Muscle layer of colon (tissue), 2 donors: ENCODE results near the gene OR9A4.

Experiments
- H3K27ac ChIP-seq: one replicate; pipeline ENCODE4 v1.7.0; 2013; ENCODE audit warnings: low read depth, mild to moderate bottlenecking, low read length, moderate library complexity
- H3K27me3 ChIP-seq, 2 donors: one replicate each; pipeline ENCODE4 v1.7.0; 2013; ENCODE audit warnings: low read length in 2 of 2, mild to moderate bottlenecking in 2 of 2; ENCODE audit not compliant: insufficient read depth in 2 of 2, control insufficient read depth in 1 of 2
- H3K36me3 ChIP-seq: one replicate; pipeline ENCODE4 v1.7.0; 2013; ENCODE audit warnings: mild to moderate bottlenecking, low read length; ENCODE audit not compliant: insufficient read depth
- H3K4me1 ChIP-seq: one replicate; pipeline ENCODE4 v1.7.0; 2013; ENCODE audit warnings: mild to moderate bottlenecking, low read length; ENCODE audit not compliant: insufficient read depth
- H3K4me3 ChIP-seq, 2 donors: one replicate each; pipeline ENCODE4 v1.7.0; 2013; ENCODE audit warnings: low read length in 2 of 2, low read depth in 1 of 2, mild to moderate bottlenecking in 1 of 2, moderate library complexity in 1 of 2
- H3K9ac ChIP-seq: one replicate; pipeline ENCODE4 v1.7.0; 2013; ENCODE audit warnings: low read length
- H3K9me3 ChIP-seq: one replicate; pipeline ENCODE4 v1.7.0; 2013; ENCODE audit warnings: mild to moderate bottlenecking, low read length
- donor health status: abdominal sarcoma.
- donor health status: Adenocarcinoma of cecum.

The OR9A4 gene

DNA sequence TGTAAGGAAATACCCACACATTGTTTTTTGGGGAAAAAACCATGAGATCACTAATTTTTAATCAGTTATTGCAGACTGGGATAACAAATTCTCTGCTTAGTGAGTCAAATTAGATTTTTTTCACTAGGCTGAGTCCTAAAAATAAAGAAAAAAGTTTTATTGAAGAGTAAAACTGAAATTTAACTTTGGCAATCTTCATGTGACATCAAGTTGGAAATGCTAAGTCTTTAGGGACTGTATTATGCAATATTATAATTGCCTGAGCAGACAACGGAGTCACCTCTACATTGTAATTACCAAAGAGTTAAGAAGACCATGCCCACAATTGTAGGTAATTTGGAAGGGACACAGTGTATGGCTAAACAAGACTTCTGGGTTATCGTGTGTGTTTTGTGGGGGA, 32.8 kb downstream of the OR9A4 start:
- H3K36me3 ChIP-seq, result no peaks in the 10 kb centered on the region
- H3K9ac ChIP-seq, result no peak overlapping the region
- H3K27me3 ChIP-seq, result no peaks in the 10 kb centered on the region
- no peak overlapping the region for H3K4me3 ChIP-seq
- no peaks in the 10 kb centered on the region for H3K9me3 ChIP-seq
- no peaks in the 10 kb centered on the region for H3K4me1 ChIP-seq
- H3K27ac ChIP-seq, result no peak overlapping the region

DNA sequence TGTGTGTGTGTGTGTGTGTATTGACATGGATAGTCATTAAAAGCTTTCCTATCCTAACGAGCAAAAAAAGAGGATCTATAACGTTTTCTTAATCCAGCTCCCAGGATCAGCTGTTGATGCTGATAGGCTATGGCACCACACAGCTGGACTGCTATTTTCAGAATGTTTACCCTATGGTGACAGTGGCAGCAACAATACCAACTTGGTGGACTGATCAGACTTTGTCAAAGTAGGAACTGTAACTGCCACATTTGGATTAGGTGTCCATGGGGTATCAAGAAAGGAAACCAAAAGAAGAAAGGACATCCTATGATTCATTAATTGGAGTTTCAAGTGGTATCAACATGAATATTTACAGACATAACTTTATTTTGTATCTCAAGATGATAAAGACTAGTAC, 33.3 kb downstream of the OR9A4 start:
- no peaks in the 10 kb centered on the region for H3K36me3 ChIP-seq
- H3K4me3 ChIP-seq, result no peak overlapping the region
- H3K9me3 ChIP-seq, result no peaks in the 10 kb centered on the region
- H3K4me1 ChIP-seq, result no peaks in the 10 kb centered on the region
- no peaks in the 10 kb centered on the region for H3K27me3 ChIP-seq
- no peak overlapping the region for H3K9ac ChIP-seq
- H3K27ac ChIP-seq, result no peak overlapping the region

DNA sequence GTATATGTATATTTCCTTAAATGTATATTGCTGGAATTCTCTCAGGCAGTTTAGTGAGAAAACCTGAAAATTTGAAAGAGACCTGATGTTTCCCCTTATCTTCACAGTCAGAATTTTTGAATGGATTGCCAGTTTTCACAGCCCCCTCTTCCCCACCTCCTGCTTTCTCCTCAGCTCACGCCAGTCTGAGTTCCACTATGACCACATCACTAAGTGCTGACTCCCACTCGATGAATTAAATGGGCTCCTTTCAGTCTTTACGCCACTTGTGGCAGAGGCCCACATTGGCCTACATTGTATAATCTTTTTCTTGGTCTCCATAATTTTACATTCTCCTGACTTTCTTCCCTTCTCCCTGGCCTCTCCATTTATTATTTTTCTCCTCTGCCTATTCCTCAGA, 33.7 kb downstream of the OR9A4 start:
- H3K4me1 ChIP-seq, result no peaks in the 10 kb centered on the region

GRCh38 chr7:141950806-141951205, 34.6 kb downstream of the OR9A4 start:
- Histone ChIP-seq H3K4me3 (no peak overlapping the region), H3K9ac (no peak overlapping the region), H3K9me3 (no peaks in the 10 kb centered on the region), H3K4me1 (no peaks in the 10 kb centered on the region), H3K36me3 (no peaks in the 10 kb centered on the region), H3K27ac (no peak overlapping the region), H3K27me3 (no peaks in the 10 kb centered on the region)

More for the DNA sequence above, 33.7 kb downstream of the OR9A4 start:
- Histone ChIP-seq H3K9ac (no peak overlapping the region), H3K27ac (no peak overlapping the region), H3K9me3 (no peaks in the 10 kb centered on the region), H3K27me3 (no peaks in the 10 kb centered on the region), H3K36me3 (no peaks in the 10 kb centered on the region), H3K4me3 (no peak overlapping the region)

- H3K4me1 ChIP-seq, result no peaks in the 10 kb centered on the region
- H3K27ac ChIP-seq, result no peak overlapping the region
- no peaks in the 10 kb centered on the region for H3K36me3 ChIP-seq
- H3K9me3 ChIP-seq, result no peaks in the 10 kb centered on the region
- no peak overlapping the region for H3K4me3 ChIP-seq
- H3K9ac ChIP-seq, result no peak overlapping the region
- no peaks in the 10 kb centered on the region for H3K27me3 ChIP-seq
Observed at GRCh38 chr7:141952461-141952860, 36.3 kb downstream of the OR9A4 start.

DNA sequence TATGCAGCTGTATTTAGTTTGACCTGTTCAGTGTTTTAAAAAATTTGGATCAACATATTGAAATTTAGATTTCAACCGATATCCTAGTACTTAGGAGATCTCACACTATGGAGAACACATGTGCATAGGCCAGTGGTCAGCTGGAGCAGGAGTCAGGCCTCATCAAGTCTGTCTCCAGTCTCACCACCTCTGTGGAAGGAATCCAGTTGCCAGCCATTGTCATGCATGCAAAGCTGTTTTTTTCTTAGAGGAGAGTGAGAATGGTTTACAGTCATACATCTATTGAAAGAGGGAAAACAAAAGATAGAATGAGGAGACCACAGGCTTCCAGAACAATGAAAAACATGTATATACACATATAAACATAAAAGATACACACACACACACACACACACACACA, 38.1 kb downstream of the OR9A4 start:
- Histone ChIP-seq H3K36me3 (no peaks in the 10 kb centered on the region), H3K27me3 (no peaks in the 10 kb centered on the region), H3K9me3 (no peaks in the 10 kb centered on the region), H3K27ac (no peak overlapping the region), H3K4me3 (no peak overlapping the region), H3K4me1 (no peaks in the 10 kb centered on the region), H3K9ac (no peak overlapping the region)

GRCh38 chr7:141956084-141956483, 39.9 kb downstream of the OR9A4 start:
- Histone ChIP-seq H3K27ac (no peak overlapping the region), H3K4me1 (no peaks in the 10 kb centered on the region), H3K9me3 (no peaks in the 10 kb centered on the region), H3K9ac (no peak overlapping the region), H3K4me3 (no peak overlapping the region), H3K36me3 (no peaks in the 10 kb centered on the region), H3K27me3 (no peaks in the 10 kb centered on the region)

DNA sequence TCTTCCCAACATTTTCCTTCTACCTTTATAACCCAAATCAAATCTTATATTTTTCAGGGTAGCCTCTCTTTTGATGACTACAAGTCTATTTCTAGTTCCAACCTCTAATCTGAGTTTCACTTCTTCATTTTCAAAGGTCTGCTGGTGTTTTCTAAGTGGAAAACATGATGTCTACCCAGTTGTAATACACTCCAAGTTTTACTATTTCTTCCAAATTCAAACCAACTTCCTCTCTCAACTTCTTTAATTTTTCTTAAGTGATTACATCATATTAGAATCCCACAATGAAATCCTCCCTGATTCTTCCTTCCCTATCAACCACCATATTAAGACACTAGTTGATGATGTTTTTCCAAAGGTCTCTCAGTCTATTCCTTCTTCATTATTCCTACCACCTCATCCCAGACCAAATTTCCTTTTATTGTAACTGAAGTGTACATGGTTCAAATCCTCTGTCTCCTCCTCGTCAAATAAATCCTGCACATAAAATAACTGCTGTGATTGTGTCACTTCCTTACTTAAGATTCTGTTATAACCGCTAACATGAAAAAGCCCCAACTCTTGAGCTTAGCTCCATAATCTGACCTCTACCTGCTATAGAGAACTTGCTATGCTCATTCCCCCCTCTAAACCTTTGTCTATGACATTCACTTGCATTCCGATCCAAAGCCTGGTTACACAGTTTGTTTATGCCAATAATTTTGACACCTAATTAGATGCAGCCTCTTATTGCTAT, 44.7 kb downstream of the OR9A4 start:
- Histone ChIP-seq H3K36me3 (no peaks in the 10 kb centered on the region), H3K4me3 (no peak overlapping the region), H3K9me3 (no peaks in the 10 kb centered on the region), H3K27me3 (no peaks in the 10 kb centered on the region), H3K9ac (no peak overlapping the region), H3K27ac (no peak overlapping the region), H3K4me1 (no peaks in the 10 kb centered on the region)
